Activated naive CD4-positive, alpha-beta T cell treated with anti-CD3 and anti-CD28 coated beads for 36 hours (primary cell): ENCODE data around the gene DONSON. TPM values are rescaled to one million over a fixed set of nuclear protein-coding genes. Genes with fewer than 3 reads are reported as not detected.
"Not testable (repeated sequence)": the region's sequence is repeated elsewhere in the genome, so short reads cannot be mapped to it uniquely, and the experiment has no call there.

Source experiments
- CTCF ChIA-PET: fragments of 350-600 bp; sonication (Branson Sonifier 250); formaldehyde crosslinking; loops from one replicate; lab custom pipeline; 2021; ENCODE audit warnings: antibody characterized with exemption; lab: Charles Lee
- DNase-seq: peaks from one replicate; pipeline ENCODE4 v3.0.0-alpha.2; 2020
- H3K27ac Mint-ChIP-seq: one replicate; pipeline ENCODE4 v1.8.0; 2021; ENCODE audit warnings: mild to moderate bottlenecking, mixed read lengths
- H3K27me3 Mint-ChIP-seq: one replicate; pipeline ENCODE4 v1.8.0; 2021; ENCODE audit warnings: low read depth, mixed read lengths
- H3K36me3 Mint-ChIP-seq: one replicate; pipeline ENCODE4 v1.8.0; 2021; ENCODE audit warnings: low read depth, mixed read lengths
- H3K4me1 Mint-ChIP-seq: one replicate; pipeline ENCODE4 v1.8.0; 2021; ENCODE audit warnings: low read depth, mixed read lengths
- H3K4me3 Mint-ChIP-seq: one replicate; pipeline ENCODE4 v1.8.0; 2021; ENCODE audit warnings: mild to moderate bottlenecking, moderate library complexity, mixed read lengths
- H3K9me3 Mint-ChIP-seq: one replicate; pipeline ENCODE4 v1.8.0; 2021; ENCODE audit warnings: mixed read lengths
- intact Hi-C: fragments of 100-400 bp; cut with micrococcal nuclease; formaldehyde crosslinking; loops from one replicate; pipeline ENCODE4 v1.15.1; 2023
- total RNA-seq, 2 experiments: library from RNA; stranded (reverse); gene quantifications; one replicate each; pipeline ENCODE4 v1.2.3, GENCODE V29; 2021

Gene DONSON
- 10 to 100 TPM; 35.6 to 42.4 TPM for total RNA-seq

GRCh38 chr21:33588485-33589335 lies at the start of gene DONSON:
DONSON (minus strand) TSS chr21:33588684; CDS start chr21:33588641, 43 bp downstream.
- Mint-ChIP-seq H3K27me3 (no peaks in the 10 kb centered on the region), H3K4me1 (peaks cover 15% of the 10 kb centered on the region), H3K9me3 (no peaks in the 10 kb centered on the region), H3K27ac (peak within 1 kb of the TSS; percentile 77), H3K36me3 (peaks cover 19% of the 10 kb centered on the region), H3K4me3 (peak within 1 kb of the TSS; percentile 91)
- intact Hi-C loops = loop anchor here (1.0 to 5.0 kb wide), 5 partner anchors 45 to 386 kb away; partner anchors contain the start of genes CRYZL1, SON and TMEM50B
- CTCF ChIA-PET = interaction anchor here (0.7 to 2.5 kb wide), 8 partner anchors 12 to 595 kb away, joined by 3 to 25 read pairs (median 3); no protein-coding TSS in a partner anchor
- peak; percentile 82 for DNase-seq

GRCh38 chr21:33634254-33634653 lies 45.8 kb upstream of the DONSON start:
- H3K4me1 Mint-ChIP-seq = peaks cover 10% of the 10 kb centered on the region
- H3K4me3 Mint-ChIP-seq = no peak overlapping the region
- no peaks in the 10 kb centered on the region for H3K9me3 Mint-ChIP-seq
- CTCF ChIA-PET = no interaction called here
- intact Hi-C loops = no loop called here
- H3K27ac Mint-ChIP-seq = no peak overlapping the region
- H3K27me3 Mint-ChIP-seq = no peaks in the 10 kb centered on the region
- peaks cover 9% of the 10 kb centered on the region for H3K36me3 Mint-ChIP-seq
- DNase-seq = no peak

DNA sequence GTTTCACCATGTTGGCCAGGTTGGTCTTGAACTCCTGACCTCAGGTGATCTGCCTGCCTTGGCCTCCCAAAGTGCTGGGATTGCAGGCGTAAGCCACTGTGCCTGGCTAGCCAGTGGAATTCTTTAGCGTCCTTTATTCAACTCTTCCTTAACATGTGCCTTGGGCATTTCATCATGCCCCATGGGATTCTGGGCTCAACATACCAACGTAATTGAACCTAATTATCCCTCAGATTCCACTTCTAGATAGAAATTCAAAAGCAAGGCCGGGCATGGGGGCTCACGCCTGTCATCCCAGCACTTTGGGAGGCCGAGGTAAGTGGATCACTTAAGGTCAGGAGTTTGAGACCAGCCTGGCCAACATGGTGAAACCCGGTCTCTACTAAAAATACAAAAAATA lies 37.7 kb upstream of the DONSON start:
- H3K27ac Mint-ChIP-seq, intact Hi-C loops, H3K4me3 Mint-ChIP-seq, H3K36me3 Mint-ChIP-seq, H3K4me1 Mint-ChIP-seq, H3K9me3 Mint-ChIP-seq, DNase-seq, H3K27me3 Mint-ChIP-seq: not testable (repeated sequence)
- CTCF ChIA-PET = interaction anchor here (1.5 kb wide), 1 partner anchor 20 kb away, joined by 8 read pairs; no protein-coding TSS in a partner anchor

DNA sequence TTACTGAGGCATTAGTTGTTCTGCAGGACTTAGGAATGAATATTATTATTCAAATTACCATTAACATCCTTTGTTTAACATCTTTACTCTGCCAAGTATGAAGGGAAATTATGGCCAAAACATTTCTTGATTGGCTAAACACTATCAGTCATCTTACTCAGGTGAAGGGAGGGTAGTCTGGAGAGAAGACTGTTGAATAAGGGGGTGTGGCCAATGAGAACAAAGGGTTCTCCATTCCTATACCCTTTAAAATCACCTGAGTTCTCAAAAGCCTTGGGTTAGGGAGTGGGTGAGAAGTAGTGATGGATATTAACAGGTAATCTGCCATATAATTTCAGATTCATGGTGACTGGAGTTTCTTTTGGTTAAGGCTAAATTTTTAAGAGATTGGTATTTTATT lies 33.8 kb upstream of the DONSON start:
- Mint-ChIP-seq H3K27ac (no peak overlapping the region), H3K9me3 (no peaks in the 10 kb centered on the region), H3K36me3 (peaks cover 8% of the 10 kb centered on the region), H3K4me3 (no peak overlapping the region), H3K4me1 (no peaks in the 10 kb centered on the region), H3K27me3 (no peaks in the 10 kb centered on the region)
- no peak for DNase-seq
- CTCF ChIA-PET = no interaction called here
- intact Hi-C loops = no loop called here

DNA sequence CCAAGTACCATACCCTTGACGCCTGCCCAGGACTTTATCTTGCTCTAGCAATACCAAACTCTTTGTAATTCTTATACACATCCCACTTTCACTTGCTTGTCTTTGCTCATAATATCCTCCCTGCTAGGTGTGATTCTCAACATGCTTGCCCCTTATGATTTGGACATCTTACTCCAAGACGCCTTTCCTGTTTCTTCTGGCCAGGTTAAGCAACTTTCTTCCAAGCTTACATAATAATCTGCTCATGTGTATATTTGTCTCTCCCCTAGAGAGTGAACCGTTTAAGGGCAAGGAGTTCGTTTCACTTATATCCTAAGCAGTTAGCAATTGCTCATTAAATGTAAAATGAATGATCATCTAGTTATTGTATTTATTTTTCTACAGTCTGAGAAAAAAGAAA lies 31.2 kb upstream of the DONSON start:
- CTCF ChIA-PET = interaction anchor here (0.6 to 1.0 kb wide), 2 partner anchors 14 to 283 kb away, joined by 3 to 4 read pairs; no protein-coding TSS in a partner anchor
- H3K4me1 Mint-ChIP-seq = no peaks in the 10 kb centered on the region
- peaks cover 10% of the 10 kb centered on the region for H3K36me3 Mint-ChIP-seq
- intact Hi-C loops = no loop called here
- H3K9me3 Mint-ChIP-seq = no peaks in the 10 kb centered on the region
- no peak overlapping the region for H3K27ac Mint-ChIP-seq
- H3K4me3 Mint-ChIP-seq = no peak overlapping the region
- no peak for DNase-seq
- no peaks in the 10 kb centered on the region for H3K27me3 Mint-ChIP-seq

DNA sequence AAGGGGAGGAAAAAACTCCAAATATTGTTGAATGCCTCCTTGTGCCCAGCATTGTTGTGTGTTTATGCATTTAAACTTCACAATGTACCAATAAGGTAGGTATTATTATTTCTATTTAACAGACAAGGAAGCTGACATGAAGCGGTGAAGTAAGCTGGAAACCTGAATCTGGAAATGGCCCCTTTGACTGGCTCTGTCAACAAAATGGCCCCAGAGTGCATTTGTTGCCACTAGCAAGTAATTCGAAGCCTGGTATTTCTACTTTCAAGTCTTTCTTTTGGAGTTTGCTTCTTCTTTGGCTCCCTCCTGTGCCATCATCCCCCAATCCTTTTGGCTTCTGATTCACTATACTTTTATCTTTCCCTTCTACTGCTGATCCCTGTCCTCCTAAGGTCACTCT lies 29.9 kb upstream of the DONSON start:
- H3K27me3 Mint-ChIP-seq = no peaks in the 10 kb centered on the region
- DNase-seq = no peak
- peaks cover 7% of the 10 kb centered on the region for H3K36me3 Mint-ChIP-seq
- H3K4me1 Mint-ChIP-seq = no peaks in the 10 kb centered on the region
- H3K9me3 Mint-ChIP-seq = no peaks in the 10 kb centered on the region
- CTCF ChIA-PET = interaction anchor here (1.1 kb wide), 1 partner anchor 11 kb away, joined by 3 read pairs; no protein-coding TSS in a partner anchor
- no peak overlapping the region for H3K4me3 Mint-ChIP-seq
- no peak overlapping the region for H3K27ac Mint-ChIP-seq
- intact Hi-C loops = no loop called here

- DNase-seq, H3K27ac Mint-ChIP-seq, H3K27me3 Mint-ChIP-seq, H3K9me3 Mint-ChIP-seq, H3K4me1 Mint-ChIP-seq, intact Hi-C loops, H3K36me3 Mint-ChIP-seq, H3K4me3 Mint-ChIP-seq: not testable (repeated sequence)
- CTCF ChIA-PET = interaction anchor here (1.1 kb wide), 1 partner anchor 11 kb away, joined by 3 read pairs; no protein-coding TSS in a partner anchor
Measured at GRCh38 chr21:33617565-33617964, 29.1 kb upstream of the DONSON start.

DNA sequence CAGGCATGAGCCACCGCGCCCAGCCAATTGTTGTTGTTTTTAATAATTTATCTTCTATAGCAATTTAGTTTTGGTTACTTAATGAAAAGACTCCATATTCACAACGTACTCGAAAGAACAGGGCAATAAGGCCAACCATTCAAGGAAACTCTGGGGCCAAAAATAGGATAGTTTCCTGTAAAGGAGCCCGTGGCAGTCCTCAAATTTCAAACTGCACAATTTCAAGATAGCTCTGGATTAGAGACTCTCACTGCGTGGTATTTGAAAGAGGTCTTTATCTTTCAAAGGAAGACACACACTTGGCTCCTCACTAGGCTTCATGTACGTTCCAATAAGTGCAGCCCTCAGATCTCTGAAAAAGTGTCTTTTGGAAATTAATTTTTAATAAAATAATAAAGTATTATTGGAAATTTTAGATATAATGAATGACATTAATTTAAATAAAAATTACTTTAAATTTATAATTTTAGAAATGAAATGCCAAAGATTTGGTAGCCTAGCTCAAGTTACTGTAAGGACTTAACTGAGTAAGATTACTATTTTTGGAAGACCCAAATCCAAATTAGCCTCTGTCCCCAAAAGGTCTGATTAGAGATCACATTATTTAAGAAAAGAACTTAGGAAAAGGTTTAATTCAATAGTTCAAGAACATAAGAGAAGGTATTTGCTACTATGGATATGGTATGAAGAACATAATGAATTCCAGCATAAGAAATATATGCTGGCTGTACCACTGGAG lies 22.7 kb upstream of the DONSON start:
- Mint-ChIP-seq H3K9me3 (no peaks in the 10 kb centered on the region), H3K36me3 (no peaks in the 10 kb centered on the region), H3K4me3 (no peak overlapping the region), H3K27ac (no peak overlapping the region), H3K27me3 (no peaks in the 10 kb centered on the region), H3K4me1 (no peaks in the 10 kb centered on the region)
- no peak for DNase-seq
- intact Hi-C loops = no loop called here
- CTCF ChIA-PET = interaction anchor here (0.5 to 0.6 kb wide), 2 partner anchors 13 to 85 kb away, joined by 3 read pairs; no protein-coding TSS in a partner anchor

DNA sequence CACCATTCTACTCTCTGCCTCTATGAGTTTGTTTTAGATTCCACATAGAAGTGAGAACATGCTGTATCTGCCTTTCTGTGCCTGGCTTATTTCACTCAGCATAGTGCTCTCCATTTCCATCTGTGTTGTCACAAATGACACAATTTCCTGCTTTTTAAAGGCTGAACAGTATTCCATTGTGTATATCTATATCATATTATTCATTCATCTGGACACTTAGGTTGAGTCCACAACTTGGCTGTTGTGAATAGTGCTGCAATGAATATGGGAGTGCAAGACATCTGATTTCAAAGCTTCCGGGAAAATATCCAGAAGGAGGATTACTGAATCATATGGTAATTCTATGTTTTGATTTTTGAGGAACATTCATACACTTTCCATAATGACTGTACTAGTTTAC lies 20.1 kb upstream of the DONSON start:
- H3K27me3 Mint-ChIP-seq = no peaks in the 10 kb centered on the region
- no peak overlapping the region for H3K4me3 Mint-ChIP-seq
- no peaks in the 10 kb centered on the region for H3K9me3 Mint-ChIP-seq
- no peak for DNase-seq
- no peaks in the 10 kb centered on the region for H3K36me3 Mint-ChIP-seq
- H3K4me1 Mint-ChIP-seq = no peaks in the 10 kb centered on the region
- H3K27ac Mint-ChIP-seq = peak overlapping the region; percentile 1
- intact Hi-C loops = loop anchor here (5.0 kb wide), 2 partner anchors 226 to 316 kb away; no protein-coding TSS in a partner anchor
- CTCF ChIA-PET = interaction anchor here (0.8 to 1.0 kb wide), 3 partner anchors 53 to 247 kb away, joined by 3 to 5 read pairs (median 3); no protein-coding TSS in a partner anchor

- peaks cover 11% of the 10 kb centered on the region for H3K36me3 Mint-ChIP-seq
- no peaks in the 10 kb centered on the region for H3K9me3 Mint-ChIP-seq
- CTCF ChIA-PET = interaction anchor here (0.7 kb wide), 1 partner anchor 501 kb away, joined by 3 read pairs; no protein-coding TSS in a partner anchor
- H3K4me3 Mint-ChIP-seq = no peak overlapping the region
- intact Hi-C loops = no loop called here
- H3K4me1 Mint-ChIP-seq = no peaks in the 10 kb centered on the region
- H3K27ac Mint-ChIP-seq = no peak overlapping the region
- no peak for DNase-seq
- no peaks in the 10 kb centered on the region for H3K27me3 Mint-ChIP-seq
Measured at GRCh38 chr21:33598051-33598450, 9.6 kb upstream of the DONSON start.

- CTCF ChIA-PET = interaction anchor here (0.7 to 2.5 kb wide), 7 partner anchors 13 to 596 kb away, joined by 3 to 25 read pairs (median 3); no protein-coding TSS in a partner anchor
- Mint-ChIP-seq H3K36me3 (peaks cover 17% of the 10 kb centered on the region), H3K4me3 (peak overlapping the region; percentile 89), H3K4me1 (peaks cover 15% of the 10 kb centered on the region), H3K27me3 (no peaks in the 10 kb centered on the region), H3K27ac (peak overlapping the region; percentile 77), H3K9me3 (no peaks in the 10 kb centered on the region)
- DNase-seq = peak; percentile 32
- intact Hi-C loops = loop anchor here (1.0 to 5.0 kb wide), 5 partner anchors 45 to 386 kb away; partner anchors contain the start of genes CRYZL1, SON and TMEM50B
Measured at GRCh38 chr21:33587792-33588484, 546 bp downstream of the DONSON start.
